ENCODE measurements around the gene PRMT7. TPM values are rescaled to one million over a fixed set of nuclear protein-coding genes. Genes with fewer than 3 reads are reported as not detected.
A peak's percentile ranks its signal among the peaks of the same experiment; 100 is the strongest.
"Not testable (repeated sequence)": the region's sequence is repeated elsewhere in the genome, so short reads cannot be mapped to it uniquely, and the experiment has no call there.

PRMT7 gene
- total RNA-seq, 2 donors from 2014 or later = 24.5 to 35.7 TPM

GRCh38 chr16:68285683-68286082 is 25.1 kb upstream of the PRMT7 start:
- DNase-seq (ENCODE audit: low spot score) = no peak
- peaks cover 0 to 88% of the 10 kb centered on the region in 2 donors for H3K4me1 ChIP-seq
- TF ChIP-seq, protein P1, sequence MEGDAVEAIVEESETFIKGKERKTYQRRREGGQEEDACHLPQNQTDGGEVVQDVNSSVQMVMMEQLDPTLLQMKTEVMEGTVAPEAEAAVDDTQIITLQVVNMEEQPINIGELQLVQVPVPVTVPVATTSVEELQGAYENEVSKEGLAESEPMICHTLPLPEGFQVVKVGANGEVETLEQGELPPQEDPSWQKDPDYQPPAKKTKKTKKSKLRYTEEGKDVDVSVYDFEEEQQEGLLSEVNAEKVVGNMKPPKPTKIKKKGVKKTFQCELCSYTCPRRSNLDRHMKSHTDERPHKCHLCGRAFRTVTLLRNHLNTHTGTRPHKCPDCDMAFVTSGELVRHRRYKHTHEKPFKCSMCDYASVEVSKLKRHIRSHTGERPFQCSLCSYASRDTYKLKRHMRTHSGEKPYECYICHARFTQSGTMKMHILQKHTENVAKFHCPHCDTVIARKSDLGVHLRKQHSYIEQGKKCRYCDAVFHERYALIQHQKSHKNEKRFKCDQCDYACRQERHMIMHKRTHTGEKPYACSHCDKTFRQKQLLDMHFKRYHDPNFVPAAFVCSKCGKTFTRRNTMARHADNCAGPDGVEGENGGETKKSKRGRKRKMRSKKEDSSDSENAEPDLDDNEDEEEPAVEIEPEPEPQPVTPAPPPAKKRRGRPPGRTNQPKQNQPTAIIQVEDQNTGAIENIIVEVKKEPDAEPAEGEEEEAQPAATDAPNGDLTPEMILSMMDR (IDR thresholded peaks at IDR 0.05) = no peak
- no peaks in the 10 kb centered on the region for H3K27me3 ChIP-seq
- no peaks in the 10 kb centered on the region for H3K9me3 ChIP-seq
- H3K36me3 ChIP-seq = peaks cover 46% of the 10 kb centered on the region
- no peak overlapping the region for H3K4me3 ChIP-seq
- peak overlapping the region; percentile 76 to 81 for H3K27ac ChIP-seq

DNA sequence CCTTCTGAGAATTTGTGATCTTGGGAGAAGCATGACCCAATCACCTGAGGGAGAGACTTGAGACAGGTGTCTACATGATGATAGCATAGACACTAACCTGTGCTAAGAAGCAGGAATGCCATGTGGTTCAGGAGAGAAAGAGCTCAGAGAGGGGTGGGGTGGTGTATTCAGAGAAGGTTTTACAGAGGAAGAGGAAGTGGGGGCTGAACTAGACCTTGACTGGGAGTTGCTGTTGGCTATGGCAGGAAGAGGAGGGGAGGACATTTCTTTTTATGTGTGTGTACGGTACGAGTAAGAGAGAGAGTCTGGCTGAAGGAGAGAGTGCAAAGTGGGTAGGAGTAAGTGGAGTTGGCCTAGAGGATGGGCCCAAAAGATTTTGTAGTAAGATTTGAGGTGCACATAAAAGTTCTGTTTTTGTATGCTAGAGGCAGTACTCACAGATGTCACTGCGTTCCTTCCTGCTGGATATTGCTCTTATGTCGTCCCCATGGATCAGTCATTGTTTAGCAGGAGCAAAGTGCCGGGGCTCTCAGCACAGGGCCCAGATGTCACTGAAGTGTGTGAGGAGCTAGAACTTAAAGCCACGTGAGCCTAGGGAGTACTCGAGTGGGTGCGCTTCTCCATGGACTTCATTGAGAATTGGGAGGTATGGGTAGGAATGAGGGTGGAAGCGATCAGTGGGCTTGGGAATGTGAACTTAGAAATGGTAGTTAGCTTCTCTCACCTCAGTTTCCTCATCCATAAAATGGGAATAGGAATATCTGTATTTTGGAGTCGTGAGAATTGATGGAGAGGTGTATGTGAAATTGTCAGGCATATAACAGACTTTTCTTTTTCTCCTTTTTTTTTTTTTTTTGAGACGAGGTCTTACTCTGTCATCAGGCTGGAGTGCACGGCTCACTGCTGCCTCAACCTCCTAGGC is 24.4 kb upstream of the PRMT7 start:
- no peaks in the 10 kb centered on the region for H3K27me3 ChIP-seq
- peaks cover 47% of the 10 kb centered on the region for H3K36me3 ChIP-seq
- peaks cover 0 to 85% of the 10 kb centered on the region in 2 donors for H3K4me1 ChIP-seq
- no peak for DNase-seq (ENCODE audit: low spot score)
- TF ChIP-seq, protein P1 (IDR thresholded peaks at IDR 0.05) = no peak
- H3K4me3 ChIP-seq = no peak overlapping the region
- peak overlapping the region; percentile 76 to 81 for H3K27ac ChIP-seq
- H3K9me3 ChIP-seq = no peaks in the 10 kb centered on the region

GRCh38 chr16:68287276-68288251 is 23.3 kb upstream of the PRMT7 start:
- peaks cover 0 to 76% of the 10 kb centered on the region in 2 donors for H3K4me1 ChIP-seq
- no peaks in the 10 kb centered on the region for H3K27me3 ChIP-seq
- TF ChIP-seq, protein P1 (IDR thresholded peaks at IDR 0.05) = no peak
- no peaks in the 10 kb centered on the region for H3K9me3 ChIP-seq
- peak; percentile 79 for DNase-seq (ENCODE audit: low spot score)
- peak overlapping the region; percentile 54 to 62 for H3K27ac ChIP-seq
- H3K36me3 ChIP-seq = peaks cover 52% of the 10 kb centered on the region
- H3K4me3 ChIP-seq = no peak overlapping the region

DNA sequence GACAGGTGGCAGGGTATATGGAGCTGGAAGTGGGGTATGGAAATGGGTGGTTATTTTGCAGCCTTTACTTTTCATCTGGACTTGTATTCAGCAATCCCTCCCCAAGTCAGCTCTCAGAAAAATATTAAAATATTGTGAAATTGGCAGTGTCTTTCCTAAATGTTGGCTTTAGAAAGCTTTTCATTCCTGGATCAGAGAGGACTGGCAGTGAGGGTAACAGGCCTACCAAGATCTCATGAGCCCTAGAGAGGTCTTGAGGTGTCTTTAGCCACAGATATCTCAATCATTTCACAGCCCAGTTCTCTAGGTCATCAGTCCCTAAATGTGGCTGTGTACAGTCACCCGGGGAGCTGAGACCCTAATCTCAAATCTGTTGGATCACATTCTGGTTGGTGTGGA is 22.6 kb upstream of the PRMT7 start:
- Histone ChIP-seq H3K36me3 (peaks cover 59% of the 10 kb centered on the region), H3K27ac (peak overlapping the region; percentile 54 to 62), H3K27me3 (no peaks in the 10 kb centered on the region), H3K4me1 (peaks cover 0 to 69% of the 10 kb centered on the region in 2 donors), H3K4me3 (no peak overlapping the region), H3K9me3 (no peaks in the 10 kb centered on the region)
- TF ChIP-seq, protein P1 (IDR thresholded peaks at IDR 0.05) = no peak
- no peak for DNase-seq (ENCODE audit: low spot score)

DNA sequence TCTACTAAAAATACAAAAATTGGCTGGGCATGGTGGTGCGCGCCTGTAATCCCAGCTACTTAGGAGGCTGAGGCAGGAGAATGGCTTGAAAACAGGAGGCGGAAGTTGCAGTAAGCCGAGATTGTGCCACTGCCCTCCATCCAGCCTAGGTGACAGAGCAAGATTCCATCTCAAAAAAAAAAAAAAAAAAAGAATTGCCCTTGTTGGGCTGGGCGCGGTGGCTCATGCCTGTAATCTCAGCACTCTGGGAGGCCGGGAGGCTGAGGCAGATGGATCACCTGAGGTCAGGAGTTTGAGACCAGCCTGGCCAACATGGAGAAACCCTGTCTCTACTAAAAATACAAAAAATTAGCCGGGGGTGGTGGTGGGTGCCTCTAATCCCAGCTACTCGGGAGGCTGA is 22.0 kb upstream of the PRMT7 start:
- not testable (repeated sequence) for H3K27me3 ChIP-seq; H3K4me3 ChIP-seq; DNase-seq (ENCODE audit: low spot score); H3K9me3 ChIP-seq
- peak overlapping the region; percentile 46 to 54 for H3K27ac ChIP-seq
- H3K4me1 ChIP-seq = peaks cover 0 to 64% of the 10 kb centered on the region in 2 donors
- H3K36me3 ChIP-seq = peaks cover 64% of the 10 kb centered on the region
